GM21619 (cell line): Measurements from ENCODE around the gene STARD3.
A peak's percentile ranks its signal among the peaks of the same experiment; 100 is the strongest.
"Not testable (repeated sequence)": the region's sequence is repeated elsewhere in the genome, so short reads cannot be mapped to it uniquely, and the experiment has no call there.

Experiments
- ATAC-seq: cut with Tn5 transposase; IDR thresholded peaks from one replicate; pipeline ENCODE4 v1.9.1; 2021; ENCODE audit not compliant: unreplicated experiment

The STARD3 gene

DNA sequence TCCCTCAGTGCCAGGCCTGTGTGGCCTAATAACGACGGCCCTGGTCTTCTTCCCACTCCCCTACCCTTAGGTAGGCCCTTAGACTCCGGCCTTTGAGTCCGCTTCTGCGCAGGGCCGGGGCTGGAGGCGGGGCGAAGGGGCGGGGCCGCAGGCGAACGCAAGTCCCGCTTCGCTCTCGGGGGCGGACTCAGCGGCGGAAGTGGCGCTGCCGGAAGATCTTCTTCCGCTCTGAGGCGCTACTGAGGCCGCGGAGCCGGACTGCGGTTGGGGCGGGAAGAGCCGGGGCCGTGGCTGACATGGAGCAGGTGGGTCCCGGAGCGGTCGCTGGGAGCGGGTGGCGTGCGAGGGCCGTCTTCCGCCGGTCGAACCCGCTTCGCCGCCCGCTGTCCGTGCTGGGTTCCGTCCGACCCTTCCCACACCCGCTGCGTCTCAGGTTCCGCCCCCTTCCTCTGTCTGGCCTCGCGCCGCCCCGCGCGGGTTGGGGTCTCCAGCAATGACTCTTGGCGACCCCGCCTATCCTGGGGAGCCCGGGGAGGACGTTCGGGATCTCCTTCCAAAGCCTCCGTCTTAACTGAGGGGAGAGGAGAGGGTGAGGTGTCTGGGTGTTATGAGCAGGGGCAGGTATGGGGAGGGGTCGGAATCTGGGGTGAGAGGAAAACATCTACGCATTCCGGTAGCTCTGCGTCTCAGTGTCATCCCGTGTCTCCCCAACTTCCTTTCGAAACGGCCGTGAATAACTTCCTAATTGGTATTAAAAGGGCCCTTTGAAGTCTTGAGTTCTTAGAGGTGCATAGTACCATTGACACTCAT is at the start of gene STARD3:
Gene STARD3, plus strand, starts transcription at position 218 of the 810 bp plus-strand sequence. CDS start 16,388 bp downstream, outside the sequence.
- peak; percentile 74 for ATAC-seq

DNA sequence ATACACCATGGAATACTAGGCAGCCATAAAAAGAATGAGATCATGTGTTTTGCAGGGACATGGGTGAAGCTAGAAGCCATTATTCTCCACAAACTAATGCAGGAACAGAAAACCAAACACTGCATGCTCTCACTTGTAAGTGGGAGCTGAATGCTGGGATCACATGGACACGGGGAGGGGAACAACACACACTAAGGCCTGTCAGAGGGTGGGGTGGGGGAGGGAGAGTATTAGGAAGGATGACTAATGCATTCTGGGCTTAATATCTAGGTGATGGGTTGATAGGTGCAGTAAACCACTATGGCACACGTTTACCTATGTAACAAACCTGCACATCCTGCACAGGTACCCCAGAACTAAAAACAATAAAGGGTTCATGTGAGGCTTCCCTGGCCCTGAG is 46.8 kb upstream of the STARD3 start:
- not testable (repeated sequence) for ATAC-seq

GRCh38 chr17:39591958-39592954 is 44.7 kb upstream of the STARD3 start:
- ATAC-seq = no peak

GRCh38 chr17:39593371-39593770 is 43.6 kb upstream of the STARD3 start:
- ATAC-seq = no peak

GRCh38 chr17:39595294-39595693 is 41.6 kb upstream of the STARD3 start:
- ATAC-seq = no peak

DNA sequence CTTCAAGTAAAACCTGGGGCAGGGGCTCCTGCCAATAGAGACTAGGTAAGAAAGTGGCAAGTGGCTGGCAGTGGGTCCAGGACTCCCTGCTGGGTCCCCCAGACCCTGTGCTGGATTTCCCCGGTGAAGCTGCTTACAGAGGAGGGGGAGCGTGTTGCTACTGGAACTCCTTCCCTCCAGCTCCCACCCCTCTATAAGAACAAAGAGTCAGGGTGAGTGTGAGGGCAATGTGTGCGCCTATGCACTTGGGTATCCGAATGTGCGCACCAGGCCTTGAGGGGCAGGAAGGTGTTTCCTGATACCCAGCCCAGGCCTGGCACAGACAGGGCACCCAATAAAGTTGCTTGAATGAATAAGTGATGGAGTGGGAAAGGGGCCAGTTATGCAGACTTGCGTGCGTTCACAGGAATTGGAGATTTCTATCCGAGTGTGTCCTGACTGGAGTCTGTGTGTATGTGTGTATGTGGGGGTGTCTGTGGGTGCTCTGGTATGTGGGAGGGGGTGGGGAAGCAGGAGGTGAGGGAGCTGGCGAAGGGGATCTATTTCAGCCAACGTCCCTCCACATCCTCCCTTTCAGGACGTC is 40.9 kb upstream of the STARD3 start:
- ATAC-seq = no peak

DNA sequence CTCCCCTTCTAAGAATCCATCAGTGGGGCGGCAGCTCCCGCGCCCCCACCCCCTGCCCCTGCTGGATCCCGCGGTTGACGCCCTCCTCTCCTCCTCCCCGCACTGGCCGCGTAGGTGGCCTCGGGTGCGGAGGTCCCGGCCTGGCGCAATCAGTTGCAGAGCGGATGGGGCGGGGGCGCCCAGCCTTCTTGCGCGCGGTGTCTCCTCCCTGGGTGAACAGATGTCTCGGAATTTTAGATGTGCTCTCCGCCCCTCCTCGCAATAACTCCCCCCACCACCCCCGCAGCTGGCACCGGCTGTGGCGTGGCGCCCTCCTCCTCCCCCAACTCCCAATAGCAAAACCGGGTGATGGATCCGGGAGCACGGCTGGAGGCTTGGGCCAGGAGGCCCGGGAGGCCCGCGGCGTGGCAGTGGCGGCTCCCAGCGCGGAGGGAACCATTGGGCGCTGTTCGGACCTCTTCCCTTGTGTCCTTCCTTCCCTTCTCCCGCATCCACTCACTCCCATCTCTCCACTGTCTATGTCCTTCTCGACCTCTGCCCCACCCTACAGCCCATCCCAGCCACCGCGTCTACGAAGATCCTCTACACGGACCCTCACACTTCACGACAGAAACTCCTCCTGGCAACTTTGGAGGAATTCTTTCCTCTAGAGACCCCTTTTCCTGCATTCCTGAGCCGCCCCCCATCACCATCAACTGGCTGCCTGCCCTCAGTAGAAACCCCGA is 40.2 kb upstream of the STARD3 start:
- ATAC-seq = no peak

GRCh38 chr17:39597372-39598046 is 39.4 kb upstream of the STARD3 start:
- no peak for ATAC-seq

DNA sequence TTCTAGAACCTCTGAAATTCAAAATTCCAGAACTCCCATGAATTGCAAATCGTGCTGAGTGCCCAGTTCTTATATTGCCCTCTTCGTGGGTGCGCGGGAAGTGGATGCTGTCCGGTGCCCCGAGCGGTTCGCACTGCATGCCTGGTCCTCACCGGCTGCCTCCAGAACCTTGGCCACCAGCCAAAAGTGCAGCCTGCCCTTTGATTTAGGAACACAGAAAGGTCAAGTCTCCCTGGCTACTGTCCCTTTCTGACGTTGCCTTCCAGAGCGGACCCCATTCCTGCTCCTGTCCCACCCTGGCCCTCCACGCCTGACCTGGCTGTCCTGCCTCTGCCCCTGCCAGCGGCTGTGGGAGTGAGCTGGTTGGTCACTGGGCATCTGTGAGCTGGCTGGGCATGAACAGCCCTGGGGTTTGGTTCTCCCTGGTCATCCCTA is 38.9 kb upstream of the STARD3 start:
- ATAC-seq = no peak

- no peak for ATAC-seq
Observed at GRCh38 chr17:39598630-39599003, 38.3 kb upstream of the STARD3 start.

DNA sequence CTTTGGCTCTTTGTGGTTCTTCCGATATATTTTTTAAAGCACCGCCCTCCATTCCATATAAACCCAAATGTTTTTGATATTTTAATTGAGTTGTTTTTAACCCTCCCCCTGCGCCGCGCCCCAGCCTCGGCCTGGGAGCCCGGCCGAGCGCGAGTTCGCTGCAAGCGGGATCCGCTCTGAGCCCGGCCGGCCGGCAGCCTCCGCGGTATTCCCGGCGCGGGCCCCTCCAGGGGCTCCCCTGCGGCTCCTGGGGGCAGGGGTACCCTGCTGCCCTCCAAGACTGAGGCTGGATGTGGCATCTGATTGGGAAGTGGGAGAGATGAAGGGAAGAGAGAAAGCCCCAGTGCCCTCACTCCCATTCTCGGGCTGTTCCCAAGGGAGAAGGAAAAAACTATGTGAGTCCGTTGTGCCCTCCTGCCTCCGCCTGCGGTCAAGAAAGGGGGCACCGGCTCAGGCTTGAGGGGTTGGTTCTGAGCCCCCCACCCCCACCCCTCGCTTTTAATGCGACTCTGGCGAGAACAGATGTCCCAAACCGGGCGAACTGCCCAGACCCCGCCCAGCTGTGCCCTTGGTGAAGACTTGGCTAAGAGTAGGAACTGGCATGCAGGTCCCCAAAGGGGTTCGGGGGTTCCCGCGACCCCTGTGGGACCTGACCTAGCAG is 37.8 kb upstream of the STARD3 start:
- ATAC-seq = no peak

DNA sequence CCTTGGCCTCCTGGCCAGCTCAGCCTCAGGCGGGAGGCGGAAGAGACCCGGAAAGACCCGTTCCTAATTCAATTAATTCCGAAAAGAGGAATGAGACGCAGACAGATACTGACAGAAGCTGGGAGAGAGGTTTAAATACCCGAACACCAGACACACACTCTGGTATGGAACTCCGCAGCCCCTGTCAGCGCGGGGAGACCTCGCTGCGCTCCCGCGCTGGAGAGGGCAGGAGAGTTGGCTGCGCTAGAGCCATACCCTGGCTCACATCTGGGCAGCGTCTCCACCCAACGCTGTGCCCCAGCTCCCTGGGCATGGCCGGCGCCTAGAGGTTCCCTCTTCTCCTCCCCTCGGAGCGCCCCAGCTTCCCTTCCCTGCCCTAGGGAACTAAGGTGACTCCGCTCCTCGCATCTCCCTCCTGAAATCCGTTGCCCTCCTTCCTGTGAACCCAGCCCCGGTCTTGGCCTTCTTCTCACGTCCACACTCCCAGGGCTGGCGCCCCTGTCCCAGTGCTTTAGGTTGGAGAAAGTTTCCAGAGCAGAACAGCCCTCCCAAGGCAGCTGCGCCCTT is 37.2 kb upstream of the STARD3 start:
- no peak for ATAC-seq

DNA sequence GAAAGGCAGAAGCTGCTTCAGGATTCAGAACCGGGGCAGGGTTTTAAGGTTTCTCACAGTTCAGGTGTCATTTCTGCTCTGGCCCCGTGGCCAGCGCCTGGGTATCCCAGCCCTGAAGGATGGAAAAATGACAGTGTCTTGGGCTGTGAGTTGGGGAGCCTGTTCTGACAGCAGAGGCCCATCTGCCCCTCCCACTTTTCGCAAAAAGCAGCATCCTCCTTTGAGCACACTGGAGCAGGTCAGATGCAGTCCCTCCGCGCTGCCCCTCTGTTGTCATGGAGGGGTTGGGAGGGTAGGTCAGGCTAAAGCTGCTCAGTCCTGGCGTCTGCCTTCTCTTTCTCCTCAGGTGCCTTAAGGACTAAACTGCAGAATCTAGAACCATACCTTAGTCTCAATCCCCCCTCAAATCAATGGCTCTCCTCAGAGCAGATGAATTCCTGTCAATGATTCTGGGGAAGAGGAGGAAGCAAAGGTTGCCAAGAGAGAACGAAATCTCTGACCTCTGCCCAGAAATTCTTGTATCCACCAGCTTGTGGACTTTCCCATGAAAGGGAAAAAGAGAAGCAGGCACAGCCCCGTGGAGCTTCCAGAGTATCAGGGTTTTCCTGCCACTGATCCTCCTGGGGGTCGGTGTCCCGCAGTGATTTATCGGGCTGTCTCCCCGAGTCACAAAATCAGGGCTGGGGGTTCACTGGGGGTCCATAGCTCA is 36.5 kb upstream of the STARD3 start:
- no peak for ATAC-seq

DNA sequence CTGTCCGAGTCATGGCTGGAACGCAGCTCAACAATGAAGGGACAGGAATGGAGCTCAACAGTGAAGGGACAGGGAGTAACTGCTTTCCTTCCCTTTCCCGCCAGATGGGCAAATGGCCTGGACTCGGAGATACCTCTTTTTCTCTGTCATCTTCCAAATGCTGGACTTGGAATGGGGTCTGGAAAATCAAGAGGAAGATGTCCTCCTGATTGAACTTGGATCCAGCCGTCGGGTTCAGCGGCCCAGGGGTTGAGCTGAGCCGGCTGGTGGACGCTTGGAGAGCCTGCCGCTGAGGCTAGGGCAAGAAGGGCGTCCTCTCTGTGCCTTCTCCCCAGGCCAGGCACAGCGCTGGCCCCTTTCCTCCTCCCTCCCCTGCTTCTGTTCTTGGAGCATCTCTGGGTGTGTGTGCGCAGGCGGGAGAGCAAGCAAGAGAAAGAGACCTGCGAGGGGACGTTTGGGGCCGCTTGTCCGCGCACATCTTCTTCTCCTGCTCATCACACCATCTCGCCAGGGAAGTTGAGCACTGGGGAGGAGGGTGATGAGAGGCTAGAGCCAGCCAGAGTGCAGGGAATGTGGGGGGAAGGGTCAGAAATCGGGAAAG is 35.8 kb upstream of the STARD3 start:
- ATAC-seq = no peak

GRCh38 chr17:39601758-39602532 is 35.0 kb upstream of the STARD3 start:
- ATAC-seq = no peak

DNA sequence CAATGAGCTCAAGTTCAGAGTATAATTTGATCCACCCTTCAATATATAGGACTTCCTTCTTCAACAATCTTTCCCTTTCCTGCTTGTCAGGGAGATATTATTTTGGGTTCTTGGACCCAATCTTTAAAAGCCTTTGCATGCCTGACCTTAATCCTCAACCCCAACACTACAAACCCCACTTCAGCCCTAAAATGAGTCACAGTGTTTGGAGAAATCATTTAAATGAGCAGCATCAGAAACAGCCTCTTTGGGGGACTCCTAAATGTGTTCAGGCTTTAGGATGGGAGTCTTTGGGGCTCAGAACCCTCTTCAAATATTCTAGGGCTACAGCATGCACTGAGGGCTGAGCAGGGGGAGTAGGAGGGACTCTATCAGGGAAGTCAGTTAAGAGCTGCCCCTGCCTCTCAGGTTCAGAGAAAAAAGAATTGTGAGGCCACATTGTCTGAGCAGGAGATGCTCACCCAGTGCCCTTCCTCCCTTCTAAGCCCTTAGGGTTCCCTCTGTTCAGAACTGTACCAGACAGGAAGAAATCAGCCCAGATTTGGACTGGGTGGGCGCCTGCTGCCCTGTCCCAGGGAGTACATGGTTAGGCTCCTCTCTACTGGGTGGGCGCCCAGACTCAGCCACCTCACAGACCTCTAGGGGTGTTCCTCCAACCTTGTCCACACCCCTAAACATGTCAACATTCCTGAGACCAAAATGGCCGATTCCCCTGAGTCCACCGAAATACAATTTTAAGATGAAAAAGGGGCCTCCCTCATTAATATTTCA is 34.2 kb upstream of the STARD3 start:
- no peak for ATAC-seq
